Measurements from ENCODE around the gene ST3GAL6. TPM values are rescaled to one million over a fixed set of nuclear protein-coding genes. Genes with fewer than 3 reads are reported as not detected.

The ST3GAL6 gene
- total and polyA plus RNA-seq, 2 of the 8 experiments (the other 6 are each of a cell fraction or from before 2014, with no cell fraction given), result 3.3 to 6.1 TPM

- TF ChIP-seq ATF2 (IDR thresholded peaks at IDR 0.05; ENCODE audit: low read length) (no peak), TAF1 (IDR thresholded peaks at IDR 0.05; ENCODE audit: low read depth, low read length) (no peak), CHD7 (IDR thresholded peaks at IDR 0.05; ENCODE audit: insufficient replicate concordance, low read length) (no peak), CTBP2 (IDR thresholded peaks at IDR 0.05; ENCODE audit: borderline replicate concordance, insufficient read depth, insufficient read length, low read length) (no peak), HDAC6 (IDR thresholded peaks at IDR 0.05; ENCODE audit: low read depth, low read length) (no peak)
These were observed 3.5 kb upstream of the ST3GAL6 start (continued) for GRCh38 chr3:98759629-98760028.
